ENCODE data around the gene COMT.

Gene COMT

DNA sequence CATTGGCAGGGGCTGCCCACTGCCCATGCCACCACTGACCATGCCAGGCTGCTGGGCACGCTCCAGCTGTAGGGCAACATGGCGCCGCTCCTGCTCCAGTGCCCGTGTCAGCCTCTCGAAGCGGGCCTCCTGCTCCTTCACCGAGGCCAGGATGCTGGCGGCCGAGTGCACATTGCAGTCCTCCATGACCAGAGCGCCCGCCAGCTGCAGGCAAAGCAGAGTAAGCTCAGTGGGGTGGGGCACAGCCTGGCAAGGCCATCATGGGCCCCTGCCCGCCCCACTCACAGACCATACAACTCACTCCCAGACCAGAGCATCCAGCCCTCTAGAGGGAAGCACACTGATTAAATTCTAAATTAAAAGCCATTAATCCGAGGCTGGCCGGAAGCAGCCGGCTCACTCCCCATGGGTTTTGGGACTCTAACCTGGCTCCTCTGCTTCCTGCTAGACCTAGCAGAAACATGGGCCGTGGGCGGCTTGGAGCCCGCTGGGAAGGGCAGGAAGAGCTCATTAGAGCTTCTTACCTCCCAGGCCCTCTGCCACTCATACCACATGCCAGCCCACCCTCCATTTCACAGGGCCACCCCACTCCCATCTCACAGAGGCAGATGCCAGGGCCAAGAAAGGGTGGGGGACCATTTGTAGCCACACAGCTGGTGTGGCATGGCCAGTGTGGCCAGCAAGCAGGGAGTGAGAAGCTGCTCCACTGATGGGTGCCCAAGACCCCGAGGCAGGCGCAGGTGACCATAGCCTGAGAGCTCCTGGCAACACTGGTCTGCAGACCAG is 49.2 kb downstream of the COMT start:
- DNase-seq (ENCODE audit: low read depth, low spot score) = no peak
- no peak overlapping the region for H3K27ac ChIP-seq

DNA sequence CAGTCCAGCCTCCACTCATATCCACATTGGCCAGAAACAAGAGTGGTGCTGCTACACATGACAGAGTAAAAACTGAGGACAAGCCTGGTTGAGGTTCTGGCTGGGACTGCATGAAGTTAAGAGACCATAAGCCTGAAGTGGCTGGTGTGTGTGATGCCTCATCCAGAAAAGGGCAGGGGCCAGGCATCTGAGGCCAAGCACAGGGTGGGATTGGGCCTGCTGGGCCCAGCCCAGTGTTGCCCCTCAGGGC is 49.7 kb downstream of the COMT start:
- DNase-seq (ENCODE audit: low read depth, low spot score) = no peak
- no peak overlapping the region for H3K27ac ChIP-seq

DNA sequence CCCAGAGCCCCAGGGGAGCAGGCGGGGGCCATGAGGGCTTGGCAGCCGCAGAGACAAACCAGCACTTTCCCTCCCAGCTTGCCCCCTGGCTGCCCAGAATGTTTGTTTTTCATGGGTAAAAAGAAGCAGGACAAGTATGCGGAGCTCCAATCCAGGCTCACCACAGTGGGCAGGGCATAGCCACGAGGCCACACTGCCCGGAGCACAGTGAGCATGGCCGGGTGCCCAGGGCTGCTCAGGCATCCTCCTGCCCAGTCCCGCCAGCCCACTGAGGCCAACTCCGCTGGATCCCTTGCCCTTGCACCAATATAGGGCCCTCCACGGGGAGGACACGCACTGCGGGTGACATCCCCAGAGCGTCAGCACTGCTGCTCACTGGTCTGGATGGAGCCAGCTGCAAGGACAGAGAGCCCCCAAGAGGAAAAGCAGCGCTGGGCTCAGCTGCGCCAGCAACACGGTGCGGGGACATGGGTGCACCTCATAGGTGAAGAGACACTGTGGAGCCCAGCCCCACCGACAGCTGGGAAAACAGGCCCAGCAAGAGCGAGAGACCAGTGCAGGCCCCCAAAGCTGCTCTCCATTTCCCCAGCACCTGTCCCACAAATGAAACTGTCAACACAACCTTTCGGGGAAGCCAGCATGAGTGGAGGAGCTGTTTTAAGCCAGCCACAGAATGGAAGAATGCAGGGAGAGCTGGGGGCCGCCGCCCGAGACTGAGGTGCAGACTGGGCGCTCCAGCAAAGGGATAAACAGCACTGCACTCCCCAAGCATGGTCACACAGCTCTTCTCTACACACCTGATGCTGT is 50.3 kb downstream of the COMT start:
- no peak overlapping the region for H3K27ac ChIP-seq
- DNase-seq (ENCODE audit: low read depth, low spot score) = no peak

DNA sequence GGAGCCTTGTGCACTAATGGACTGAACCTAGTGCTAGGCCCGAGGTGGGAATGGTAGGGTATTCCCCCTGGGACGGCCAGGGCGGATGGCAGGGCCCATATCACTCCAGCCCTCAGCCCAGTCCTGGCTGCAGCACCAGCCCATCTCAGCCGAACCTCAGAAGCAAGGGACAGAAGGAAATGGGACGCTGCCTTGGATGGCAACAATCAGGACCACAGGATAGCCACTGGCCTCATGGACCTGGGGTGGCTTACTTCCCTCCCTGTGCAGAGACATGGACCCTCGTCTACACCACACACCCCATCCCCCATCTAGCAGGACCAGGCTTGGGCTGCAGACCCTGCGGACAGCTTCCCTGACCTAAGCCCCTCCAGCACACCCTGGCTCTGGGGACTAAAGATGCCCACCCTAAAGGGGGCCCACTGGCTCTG is 50.9 kb downstream of the COMT start:
- no peak for DNase-seq (ENCODE audit: low read depth, low spot score)
- no peak overlapping the region for H3K27ac ChIP-seq

DNA sequence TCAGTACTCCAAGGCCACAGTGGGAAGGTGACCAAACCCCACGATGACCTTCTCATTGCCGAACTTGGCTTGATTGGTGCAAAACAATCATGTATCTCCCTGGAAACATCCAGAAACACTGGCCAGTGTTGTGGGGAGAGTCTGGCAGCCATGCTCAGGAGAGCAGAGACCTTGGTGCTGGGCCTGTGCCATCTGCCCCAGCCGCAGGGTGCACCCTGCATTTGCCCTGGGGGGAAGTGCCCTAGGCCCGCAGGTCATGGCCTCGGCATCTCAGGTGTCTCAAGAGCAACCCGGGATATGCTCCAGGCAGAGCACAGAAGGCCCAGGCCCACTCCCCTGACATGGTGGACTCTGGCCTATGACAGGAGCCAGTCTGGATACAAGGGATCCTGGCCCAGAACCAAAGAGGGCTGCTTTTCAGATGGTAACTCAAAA is 51.4 kb downstream of the COMT start:
- no peak overlapping the region for H3K27ac ChIP-seq
- DNase-seq (ENCODE audit: low read depth, low spot score) = no peak

DNA sequence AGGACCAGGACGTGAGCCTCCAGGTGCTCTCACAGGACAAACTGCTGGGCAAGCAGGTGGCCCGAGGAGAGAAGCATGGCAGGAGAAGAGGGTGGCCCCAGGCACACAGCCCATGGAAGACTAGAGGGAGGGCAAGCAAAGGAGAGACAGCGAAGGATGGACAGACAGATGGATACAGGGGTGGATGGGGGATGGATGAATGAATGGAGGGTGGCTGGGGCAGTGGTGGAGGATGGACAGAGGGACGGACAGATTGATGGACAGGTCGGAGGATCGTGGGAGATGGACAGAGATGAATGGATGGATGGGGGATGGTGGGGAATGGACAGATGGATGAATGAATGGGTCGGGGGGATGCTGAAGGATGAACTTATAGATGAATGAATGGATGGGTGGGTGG is 52.4 kb downstream of the COMT start:
- no peak for DNase-seq (ENCODE audit: low read depth, low spot score)
- H3K27ac ChIP-seq = no peak overlapping the region

DNA sequence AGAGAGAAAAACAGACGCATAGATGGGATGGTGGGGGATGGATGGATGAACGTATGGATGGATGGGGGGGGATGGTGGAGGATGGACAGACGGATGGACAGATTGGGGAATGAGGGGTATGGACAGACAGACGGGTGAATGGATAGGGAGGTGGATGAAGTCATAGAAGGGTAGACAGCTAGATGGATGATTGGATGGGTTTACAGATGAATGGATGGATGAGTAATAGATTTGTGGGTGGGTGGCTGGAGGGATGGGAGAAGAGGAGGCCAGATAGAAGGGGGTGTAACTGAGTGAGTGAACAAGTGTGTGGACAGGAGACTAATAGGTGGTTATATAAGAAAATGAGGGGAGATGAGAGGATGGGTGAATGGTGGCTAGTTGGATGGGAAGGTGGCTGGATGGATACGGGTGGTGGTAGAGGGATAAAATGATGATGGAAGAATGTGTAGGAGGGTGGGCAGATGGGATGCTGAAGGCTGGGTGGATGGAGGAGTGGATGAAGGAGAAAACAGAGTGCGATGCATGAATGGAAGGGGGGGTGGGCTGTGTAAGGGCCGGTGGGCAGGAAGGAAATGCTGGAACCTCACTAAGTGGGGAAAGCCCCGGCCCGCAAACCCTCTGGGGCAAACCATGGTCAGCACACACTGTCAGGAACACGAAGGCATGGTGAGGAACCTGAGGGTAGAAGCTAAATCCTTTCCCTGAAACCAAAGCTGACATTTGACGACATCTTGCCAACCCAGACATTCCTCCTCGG is 53.5 kb downstream of the COMT start:
- H3K27ac ChIP-seq = no peak overlapping the region

DNA sequence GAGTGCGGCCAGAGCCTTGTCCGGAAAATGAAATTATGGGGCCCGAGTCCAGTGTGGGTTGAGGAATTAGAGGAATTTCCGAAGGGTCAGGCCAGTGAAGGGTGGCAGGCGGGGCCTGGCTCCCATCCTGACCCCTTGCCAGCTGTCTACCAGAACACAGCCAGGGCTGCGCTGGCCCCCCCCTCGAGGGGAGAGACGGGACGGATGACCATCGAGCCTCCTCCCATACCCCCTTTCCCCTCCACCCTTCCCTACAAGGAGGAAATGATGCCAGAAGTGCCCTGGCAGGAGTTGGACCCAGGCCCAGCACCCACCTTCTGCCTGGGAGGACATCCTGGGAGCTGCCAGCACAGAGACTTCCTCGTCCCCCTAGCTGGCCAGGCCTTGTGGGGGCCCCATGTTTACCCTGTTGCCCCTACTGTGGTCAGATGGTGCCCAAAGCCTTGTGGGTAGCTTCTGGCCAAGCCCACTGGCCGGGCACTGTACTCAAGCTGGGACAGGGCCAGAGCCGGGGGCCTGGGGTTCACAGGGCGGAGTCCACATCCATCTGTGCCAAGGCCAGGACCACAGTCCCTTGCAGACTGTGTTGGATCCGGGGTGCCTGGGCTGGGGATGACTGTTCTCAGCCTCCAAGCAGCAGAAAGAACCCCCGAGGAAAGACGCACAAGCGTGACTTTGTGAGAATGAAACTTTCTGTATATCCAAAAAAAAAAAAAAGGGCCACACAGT is 54.2 kb downstream of the COMT start:
- no peak overlapping the region for H3K27ac ChIP-seq
- no peak for DNase-seq (ENCODE audit: low read depth, low spot score)

More for the DNA sequence above, 53.5 kb downstream of the COMT start:
- DNase-seq (ENCODE audit: low read depth, low spot score) = no peak

DNA sequence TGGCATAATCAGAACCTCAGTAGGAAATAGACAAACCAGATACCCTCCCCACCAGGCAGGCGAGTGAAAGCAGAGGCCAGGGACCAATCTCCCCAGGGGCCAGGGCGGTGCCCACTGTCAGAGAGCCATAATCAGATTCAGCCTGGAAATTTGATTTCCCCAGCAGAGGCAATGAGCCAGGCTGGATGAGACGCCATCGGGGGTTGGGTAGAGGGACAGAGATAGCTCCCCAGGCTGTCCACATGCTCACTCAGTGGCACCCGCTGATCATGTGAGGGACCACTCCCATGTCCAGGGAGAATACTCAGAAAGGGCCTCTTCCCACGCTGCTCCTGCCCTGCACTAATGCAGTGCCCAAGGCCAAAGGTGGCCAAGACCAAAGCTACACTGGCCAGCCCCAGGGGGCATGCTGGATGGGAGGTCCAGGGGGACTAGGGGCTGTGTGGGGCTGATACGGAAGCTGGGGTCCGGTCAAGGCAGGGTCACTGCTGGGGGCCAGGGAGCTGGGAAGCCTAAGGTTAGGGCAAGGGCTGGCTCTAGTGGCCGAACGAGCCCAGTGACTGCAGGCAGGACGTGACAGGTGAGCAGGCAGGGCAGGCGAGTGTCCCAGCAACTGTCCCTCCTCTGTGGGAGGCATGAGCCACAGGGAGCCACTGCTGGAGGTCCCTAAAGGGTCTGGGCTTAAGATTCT is 55.3 kb downstream of the COMT start:
- no peak for DNase-seq (ENCODE audit: low read depth, low spot score)
- no peak overlapping the region for H3K27ac ChIP-seq

DNA sequence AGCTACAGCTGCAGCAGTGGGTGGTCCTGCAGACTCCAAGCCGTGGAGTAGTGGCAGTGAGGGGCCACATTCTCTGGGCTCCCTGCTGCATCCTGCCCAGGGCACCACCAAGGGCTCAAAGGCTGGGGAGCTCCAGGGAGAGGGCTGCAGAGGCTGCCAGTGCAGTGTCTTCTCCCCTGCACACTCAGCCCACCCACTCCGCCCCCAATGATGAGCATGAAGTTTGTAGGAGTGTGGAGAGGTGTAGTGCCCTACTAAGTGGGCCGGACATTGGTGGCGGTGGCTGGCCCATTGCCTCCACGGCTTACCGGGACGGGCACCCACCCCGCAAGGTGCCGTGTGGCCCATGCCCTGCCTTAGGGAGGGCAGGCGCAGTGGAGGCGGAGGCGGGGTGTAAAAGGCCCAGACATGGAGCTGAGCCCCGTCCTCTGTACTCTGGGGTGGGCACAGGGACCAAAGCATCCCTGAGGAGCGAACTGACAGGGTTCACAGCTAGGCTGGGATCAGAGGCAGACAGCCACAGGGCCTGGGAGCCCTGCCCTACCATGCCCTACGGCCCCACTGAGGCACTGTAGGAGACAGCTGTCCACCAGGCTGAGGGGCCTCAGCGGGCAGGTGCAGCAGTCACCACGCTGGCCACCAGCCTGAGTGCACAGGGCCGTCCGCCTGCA is 56.1 kb downstream of the COMT start:
- no peak overlapping the region for H3K27ac ChIP-seq
- DNase-seq (ENCODE audit: low read depth, low spot score) = no peak

DNA sequence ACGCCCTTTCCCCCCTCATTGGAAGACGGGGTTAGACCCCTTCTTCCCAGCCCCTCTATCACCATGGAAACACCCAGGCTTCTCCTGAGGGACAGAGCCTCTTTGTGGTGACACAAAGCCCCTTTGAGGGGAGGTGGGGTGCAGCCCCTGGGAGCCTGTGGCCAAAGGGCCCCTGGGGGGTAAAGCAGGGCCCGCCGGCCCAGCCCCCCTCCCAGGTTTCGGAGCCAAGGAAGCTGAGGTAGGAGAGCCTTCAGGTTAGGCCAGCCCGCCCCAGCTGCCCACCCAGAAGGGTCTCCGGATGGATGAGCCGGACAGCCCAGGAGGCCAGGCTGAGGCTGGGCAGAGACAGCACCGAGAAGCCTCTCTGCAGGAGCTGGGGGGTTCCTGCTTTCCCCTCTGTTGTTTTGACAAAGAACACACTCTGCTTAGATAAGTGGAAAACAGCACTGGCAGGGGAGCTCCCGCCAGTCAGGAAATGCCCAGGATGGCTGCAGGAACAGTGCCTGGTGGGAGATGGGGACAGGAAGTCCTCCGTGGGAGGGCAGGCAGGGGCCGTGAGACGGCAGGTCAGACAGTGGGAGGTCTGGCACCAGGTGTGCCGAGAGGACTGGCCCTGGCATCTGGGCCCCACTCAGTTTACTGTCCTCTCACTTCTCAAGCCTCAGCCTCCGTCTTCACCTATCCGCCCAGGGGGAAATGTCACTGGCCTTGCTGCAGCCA is 56.8 kb downstream of the COMT start:
- DNase-seq (ENCODE audit: low read depth, low spot score) = no peak

DNA sequence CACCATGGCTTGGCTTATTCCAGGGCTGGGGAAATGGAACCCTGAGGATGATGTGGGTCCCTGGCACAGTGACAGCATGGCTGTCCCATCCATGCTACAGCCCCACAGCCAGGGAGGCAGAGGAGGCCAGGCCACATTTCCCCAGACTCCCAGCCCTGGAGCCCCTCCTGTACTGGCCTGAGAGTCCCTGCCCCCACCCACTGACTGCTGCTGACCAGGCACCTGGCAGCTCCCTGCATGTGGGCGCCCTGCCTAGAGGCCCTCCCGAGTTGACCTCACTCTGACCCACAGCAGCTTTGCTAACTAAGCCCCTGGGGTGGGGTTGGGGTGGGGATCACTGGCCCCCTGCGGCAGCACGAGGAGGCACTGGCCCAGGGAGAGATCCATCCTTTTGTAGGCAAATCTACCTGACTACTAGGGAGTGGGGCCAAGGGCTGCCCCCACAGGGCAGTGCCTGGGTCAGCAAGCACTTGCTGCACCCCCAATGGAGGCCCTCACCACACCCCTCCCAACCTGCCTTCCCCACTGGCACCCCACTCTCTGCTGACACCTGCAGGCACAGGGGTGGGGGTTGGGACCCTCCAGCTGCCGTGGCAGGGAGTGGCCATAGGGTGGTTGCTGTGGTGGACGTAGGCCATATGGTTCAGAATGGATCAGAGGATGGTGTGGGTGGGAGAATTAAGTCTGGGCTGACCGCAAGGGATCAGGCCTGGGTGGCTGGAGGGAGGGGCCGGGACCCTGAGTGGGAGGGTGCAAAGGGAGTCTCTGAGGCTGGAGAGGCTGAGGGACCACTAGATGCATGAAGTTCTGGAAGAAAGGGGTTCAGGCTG is 57.6 kb downstream of the COMT start:
- no peak overlapping the region for H3K27ac ChIP-seq

More for the DNA sequence above, 56.8 kb downstream of the COMT start:
- no peak overlapping the region for H3K27ac ChIP-seq

DNA sequence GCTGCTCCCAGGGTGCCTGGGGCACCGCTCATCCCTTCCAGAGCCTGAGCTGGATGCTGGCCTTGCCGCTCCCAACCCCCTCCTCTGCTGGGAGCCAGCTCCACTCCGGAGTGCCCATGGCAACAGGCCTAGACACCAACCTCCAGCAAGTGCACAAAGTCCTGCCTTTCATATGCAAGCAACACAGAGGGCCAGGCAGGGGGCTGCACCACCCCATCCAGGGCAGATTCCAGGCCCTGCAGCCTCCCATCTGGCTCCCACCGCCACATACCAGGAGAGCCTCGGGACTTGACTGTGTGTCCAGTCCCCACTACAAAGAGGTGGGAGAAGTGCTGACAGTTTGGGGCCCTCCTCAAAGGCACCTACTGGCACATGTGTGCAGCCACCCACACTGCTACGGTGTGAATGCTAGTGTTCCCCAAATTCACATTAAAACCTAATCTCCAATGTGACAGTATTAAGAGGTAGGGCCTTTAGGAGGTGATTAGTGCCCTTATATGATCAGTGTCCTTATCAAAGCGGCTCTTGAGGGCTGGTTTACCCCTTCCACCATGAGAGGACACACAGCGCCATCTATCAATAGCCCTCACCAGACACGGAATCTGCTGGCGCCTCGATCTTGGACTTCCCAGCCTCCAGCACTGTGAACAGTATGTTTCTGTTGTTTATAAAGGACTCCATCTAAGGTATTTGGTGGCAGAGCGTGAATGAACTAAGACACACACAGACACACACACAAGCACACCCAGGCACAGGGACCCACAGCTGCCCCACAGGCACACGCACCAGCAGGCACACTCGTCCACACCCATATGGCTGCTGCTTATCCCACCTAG is 58.9 kb downstream of the COMT start:
- H3K27ac ChIP-seq = no peak overlapping the region
- DNase-seq (ENCODE audit: low read depth, low spot score) = no peak

More for the DNA sequence above, 57.6 kb downstream of the COMT start:
- DNase-seq (ENCODE audit: low read depth, low spot score) = no peak

DNA sequence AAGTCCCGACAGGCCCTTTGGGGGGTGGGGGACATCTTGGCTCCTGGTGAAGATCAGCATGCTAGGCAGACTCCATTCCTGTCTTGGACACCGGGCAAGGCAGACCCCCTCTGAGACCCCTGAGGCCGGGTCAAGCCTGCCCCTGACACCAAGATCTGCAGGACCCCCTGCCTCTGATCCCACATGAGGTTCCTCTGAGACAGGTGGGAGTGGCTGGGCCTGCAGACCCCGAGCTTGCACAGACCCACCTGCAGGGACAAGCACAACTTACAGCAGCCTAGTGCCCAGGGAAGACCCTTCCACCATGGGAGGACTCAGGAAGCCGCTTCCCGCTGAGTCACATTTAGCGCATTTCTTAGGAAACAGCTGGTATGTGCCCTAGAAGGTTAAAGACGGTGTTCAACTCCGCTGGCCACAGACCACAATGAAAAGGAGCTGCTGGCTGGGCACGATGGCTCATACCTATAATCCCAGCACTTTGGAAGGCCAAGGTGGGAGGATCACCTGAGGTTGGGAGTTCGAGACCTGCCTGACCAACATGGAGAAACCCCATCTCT is 59.6 kb downstream of the COMT start:
- H3K27ac ChIP-seq = no peak overlapping the region

DNA sequence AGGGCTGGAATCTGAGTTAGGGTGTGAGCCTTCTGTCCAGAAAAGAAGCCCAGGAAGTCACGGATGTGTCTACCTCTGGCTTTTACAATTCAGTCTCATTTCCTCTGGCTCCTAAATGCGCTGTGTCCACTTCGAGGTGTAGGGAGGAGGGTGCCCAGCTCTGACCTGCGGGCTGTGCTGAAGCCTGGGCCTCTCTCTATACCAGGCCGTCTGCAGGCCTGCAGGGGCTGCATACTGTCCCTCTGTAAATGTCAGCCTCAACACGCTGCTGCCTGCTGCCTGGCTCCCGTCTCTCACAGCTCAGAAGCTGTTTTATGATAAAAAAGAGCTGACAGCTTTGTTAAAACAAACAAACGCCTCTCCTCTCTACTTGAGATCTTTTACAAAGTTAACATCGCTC is 60.6 kb downstream of the COMT start:
- no peak overlapping the region for H3K27ac ChIP-seq
- DNase-seq (ENCODE audit: low read depth, low spot score) = no peak

More for the DNA sequence above, 59.6 kb downstream of the COMT start:
- DNase-seq (ENCODE audit: low read depth, low spot score) = no peak

DNA sequence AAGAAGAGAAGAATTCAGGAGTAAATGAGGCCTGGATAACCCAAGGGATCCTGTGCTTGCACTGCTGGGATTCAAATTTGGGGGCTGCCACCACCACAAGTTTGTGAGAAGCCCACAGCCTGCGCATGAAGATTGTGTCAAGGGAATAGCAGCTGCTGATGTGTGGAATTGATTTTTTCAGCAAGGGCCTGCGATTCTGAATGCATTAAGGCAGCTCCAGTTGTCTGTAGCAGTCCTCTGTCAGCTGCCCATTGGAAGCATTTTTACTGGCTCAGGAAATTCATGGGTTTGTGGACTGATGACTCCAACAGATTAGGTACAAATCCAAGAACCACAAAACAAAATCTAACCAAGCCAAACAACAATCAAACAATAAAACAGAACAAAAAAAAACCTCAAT is 61.1 kb downstream of the COMT start:
- H3K27ac ChIP-seq = no peak overlapping the region
- DNase-seq (ENCODE audit: low read depth, low spot score) = no peak

DNA sequence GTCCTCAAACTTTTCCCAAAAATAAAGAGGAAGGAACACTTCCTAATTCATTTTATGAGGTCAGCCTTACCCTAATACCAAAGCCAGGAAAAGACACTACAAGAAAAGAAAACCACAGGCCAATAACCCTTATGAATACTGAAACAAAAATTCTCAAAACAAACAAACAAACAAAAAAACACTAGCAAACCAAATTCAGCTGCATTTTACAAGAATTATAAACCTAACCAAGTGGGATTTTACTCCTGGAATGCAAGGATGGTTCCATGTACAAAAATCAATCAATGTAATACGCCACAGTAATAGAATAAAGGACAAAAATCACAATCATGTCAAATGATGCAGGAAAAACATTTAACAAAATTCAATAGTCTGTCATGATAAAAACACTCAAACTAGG is 61.7 kb downstream of the COMT start:
- H3K27ac ChIP-seq = no peak overlapping the region

More for the DNA sequence above, 61.7 kb downstream of the COMT start:
- no peak for DNase-seq (ENCODE audit: low read depth, low spot score)
